ENCODE data around the gene PROX1. TPM values are rescaled to one million over a fixed set of nuclear protein-coding genes. Genes with fewer than 3 reads are reported as not detected.
A peak's percentile ranks its signal among the peaks of the same experiment; 100 is the strongest.

PROX1 gene
- total and polyA plus RNA-seq, 2 of the 8 experiments (the other 6 are each of a cell fraction or from before 2014, with no cell fraction given) = 0.30 to 2.0 TPM

GRCh38 chr1:214004014-214004413 is 16.2 kb downstream of the PROX1 start:
- no peaks in the 10 kb centered on the region for H4K20me1 ChIP-seq (replicated peaks in 1 of 2; ENCODE audit: control insufficient read depth in 1 of 2, insufficient read depth in 2 of 2, low read length in 2 of 2)
- H4K8ac ChIP-seq (ENCODE audit: extremely low read depth, insufficient read depth, low read length) = no peak overlapping the region
- H2AFZ ChIP-seq (ENCODE audit: low read length) = no peak overlapping the region
- no peak overlapping the region for H3K4me2 ChIP-seq (ENCODE audit: insufficient read depth in 1 of 2, low read depth in 2 of 2, low read length in 2 of 2)
- no peak for TF ChIP-seq RBBP5 (IDR thresholded peaks at IDR 0.05; ENCODE audit: borderline replicate concordance, low read depth, low read length)
- no peak for TF ChIP-seq POLR2A (IDR thresholded peaks at IDR 0.05; ENCODE audit: control extremely low read depth in 1 of 2, low read depth in 2 of 2, low read length in 2 of 2)
- TF ChIP-seq ATF2 (IDR thresholded peaks at IDR 0.05; ENCODE audit: low read length) = no peak
- TF ChIP-seq CHD1 (IDR thresholded peaks at IDR 0.05; ENCODE audit: low read depth, low read length) = no peak
- no peak for TF ChIP-seq EGR1 (IDR thresholded peaks at IDR 0.05; ENCODE audit: borderline replicate concordance, low read depth, low read length)
- TF ChIP-seq MAFK (IDR thresholded peaks at IDR 0.05; ENCODE audit: low read depth, low read length) = no peak
- DNase-seq (ENCODE audit: low read depth in 1 of 2, low spot score in 2 of 2) (peak in 1 of 2 experiments; percentile 10), FAIRE-seq (no peak)
- H3K23ac ChIP-seq (ENCODE audit: insufficient read length) = no peak overlapping the region
- 85% methylated on average over 2 of the region's 2 CpGs; no CpG with 5 or more reads in 1 of the 2 experiments for WGBS, 2 experiments (ENCODE audit: extremely low coverage in 1 of 2, insufficient coverage in 1 of 2, insufficient read length in 1 of 2, insufficient replicate concordance in 2 of 2, low coverage in 1 of 2, low lambda C conversion rate in 2 of 2, missing lambda C conversion rate in 1 of 2)
- no peak overlapping the region for H3K14ac ChIP-seq (ENCODE audit: insufficient read length)
- H3K56ac ChIP-seq (replicated peaks; ENCODE audit: insufficient read length, low read depth, low read length) = no peak overlapping the region
- H3K4me3 ChIP-seq (ENCODE audit: extremely low read depth in 1 of 4, insufficient read depth in 2 of 4, low read depth in 3 of 4, low read length in 4 of 4) = no peak overlapping the region
- H4K5ac ChIP-seq (ENCODE audit: insufficient read length, low read depth, low read length) = no peak overlapping the region
- H2BK5ac ChIP-seq (ENCODE audit: low read depth, low read length) = no peak overlapping the region
- H2BK12ac ChIP-seq (ENCODE audit: low read depth, low read length) = no peak overlapping the region
- no peaks in the 10 kb centered on the region for H3K79me1 ChIP-seq (ENCODE audit: low read depth, low read length)
- no peaks in the 10 kb centered on the region for H3K36me3 ChIP-seq (ENCODE audit: control insufficient read depth in 2 of 4, insufficient read depth in 4 of 4, low read length in 3 of 4)
- H2BK15ac ChIP-seq (ENCODE audit: low read length) = no peak overlapping the region
- ChIA-PET CTCF (ENCODE audit: partially characterized antibody) (interaction anchor here (0.8 to 1.6 kb wide), 3 partner anchors 20 to 119 kb away, joined by 3 read pairs; no protein-coding TSS in a partner anchor), POLR2A (ENCODE audit: partially characterized antibody) (interaction anchor here (1.1 kb wide), 1 partner anchor 15 kb away, joined by 4 read pairs; no protein-coding TSS in a partner anchor)
- H3K27me3 ChIP-seq (replicated peaks in 1 of 4; ENCODE audit: control insufficient read depth in 3 of 4, extremely low read depth in 1 of 4, insufficient read depth in 3 of 4, low read length in 3 of 4) = no peaks in the 10 kb centered on the region
- no peaks in the 10 kb centered on the region for H3K23me2 ChIP-seq (ENCODE audit: low read depth, low read length)
- H2BK20ac ChIP-seq (ENCODE audit: low read length) = no peak overlapping the region
- no peak overlapping the region for H3K18ac ChIP-seq (ENCODE audit: extremely low read depth, low read length)
- H3K27ac ChIP-seq (ENCODE audit: low read depth, low read length) = no peak overlapping the region
- H3K9ac ChIP-seq (replicated peaks in 1 of 4; ENCODE audit: extremely low read depth in 1 of 4, low read depth in 3 of 4, low read length in 3 of 4) = no peak overlapping the region
- no peak overlapping the region for H2BK120ac ChIP-seq (replicated peaks; ENCODE audit: low read depth, low read length)
- no peaks in the 10 kb centered on the region for H3K79me2 ChIP-seq (ENCODE audit: control insufficient read depth in 1 of 2, insufficient read depth in 2 of 2, low read length in 2 of 2)
- peaks cover 0 to 3% (median 0%) of the 10 kb centered on the region in 4 experiments; a peak in 1 of 7 replicates for H3K4me1 ChIP-seq (replicated peaks in 1 of 4; ENCODE audit: control insufficient read depth in 3 of 4, insufficient read depth in 4 of 4, low read length in 3 of 4)
- H4K91ac ChIP-seq (replicated peaks; ENCODE audit: insufficient read length, low read length) = no peak overlapping the region
- H3K9me3 ChIP-seq (ENCODE audit: insufficient read depth in 2 of 2, low read depth in 1 of 2, low read length in 1 of 2) = no peaks in the 10 kb centered on the region
- H3K4ac ChIP-seq (replicated peaks; ENCODE audit: insufficient read length, low read depth, low read length) = no peak overlapping the region
- no peak overlapping the region for H2AK5ac ChIP-seq (ENCODE audit: low read depth, low read length)
